ENCODE results near the gene CD48.

Gene CD48

DNA sequence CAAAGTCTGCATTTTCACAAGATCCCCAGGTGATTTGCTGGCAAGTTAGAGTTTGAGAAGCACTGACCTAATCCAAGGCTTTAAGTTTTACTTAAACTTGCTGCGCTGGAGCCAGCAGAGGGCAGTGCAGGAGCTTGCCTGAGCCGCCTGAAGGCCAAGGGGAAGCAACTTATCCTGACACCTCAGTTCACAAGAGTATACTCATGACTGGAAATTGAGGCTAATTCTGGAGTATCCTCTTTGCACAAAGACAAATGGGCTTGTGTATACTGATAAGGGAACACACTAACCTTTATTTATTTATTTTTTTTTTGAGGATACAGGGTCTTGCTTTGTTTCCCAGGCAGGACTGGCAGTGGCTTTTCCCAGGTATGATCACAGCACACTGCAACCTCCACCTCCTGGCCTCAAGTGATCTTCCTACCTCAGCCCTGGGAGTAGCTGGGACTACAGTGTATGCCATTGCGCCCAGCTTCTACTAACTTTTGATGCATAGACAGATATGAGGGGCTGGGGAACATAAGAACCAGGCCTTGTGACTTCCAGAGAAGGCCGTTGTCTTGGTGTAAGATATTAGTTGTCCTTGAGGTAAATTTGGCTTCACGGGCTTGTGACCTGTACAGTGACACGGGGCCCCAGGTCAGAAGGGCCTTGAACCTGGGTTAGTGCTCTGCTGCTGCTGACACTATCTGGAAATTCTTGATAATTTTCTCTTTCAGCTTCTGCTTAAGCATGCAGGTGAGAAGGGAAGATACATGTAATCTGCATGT, 35.8 kb downstream of the CD48 start:
- TF ChIP-seq, protein P1, sequence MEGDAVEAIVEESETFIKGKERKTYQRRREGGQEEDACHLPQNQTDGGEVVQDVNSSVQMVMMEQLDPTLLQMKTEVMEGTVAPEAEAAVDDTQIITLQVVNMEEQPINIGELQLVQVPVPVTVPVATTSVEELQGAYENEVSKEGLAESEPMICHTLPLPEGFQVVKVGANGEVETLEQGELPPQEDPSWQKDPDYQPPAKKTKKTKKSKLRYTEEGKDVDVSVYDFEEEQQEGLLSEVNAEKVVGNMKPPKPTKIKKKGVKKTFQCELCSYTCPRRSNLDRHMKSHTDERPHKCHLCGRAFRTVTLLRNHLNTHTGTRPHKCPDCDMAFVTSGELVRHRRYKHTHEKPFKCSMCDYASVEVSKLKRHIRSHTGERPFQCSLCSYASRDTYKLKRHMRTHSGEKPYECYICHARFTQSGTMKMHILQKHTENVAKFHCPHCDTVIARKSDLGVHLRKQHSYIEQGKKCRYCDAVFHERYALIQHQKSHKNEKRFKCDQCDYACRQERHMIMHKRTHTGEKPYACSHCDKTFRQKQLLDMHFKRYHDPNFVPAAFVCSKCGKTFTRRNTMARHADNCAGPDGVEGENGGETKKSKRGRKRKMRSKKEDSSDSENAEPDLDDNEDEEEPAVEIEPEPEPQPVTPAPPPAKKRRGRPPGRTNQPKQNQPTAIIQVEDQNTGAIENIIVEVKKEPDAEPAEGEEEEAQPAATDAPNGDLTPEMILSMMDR (IDR thresholded peaks at IDR 0.05; ENCODE audit: low read depth, low read length), result peak; percentile 77
- peak; percentile 27 for DNase-seq (ENCODE audit: extremely low read depth, low read depth)

DNA sequence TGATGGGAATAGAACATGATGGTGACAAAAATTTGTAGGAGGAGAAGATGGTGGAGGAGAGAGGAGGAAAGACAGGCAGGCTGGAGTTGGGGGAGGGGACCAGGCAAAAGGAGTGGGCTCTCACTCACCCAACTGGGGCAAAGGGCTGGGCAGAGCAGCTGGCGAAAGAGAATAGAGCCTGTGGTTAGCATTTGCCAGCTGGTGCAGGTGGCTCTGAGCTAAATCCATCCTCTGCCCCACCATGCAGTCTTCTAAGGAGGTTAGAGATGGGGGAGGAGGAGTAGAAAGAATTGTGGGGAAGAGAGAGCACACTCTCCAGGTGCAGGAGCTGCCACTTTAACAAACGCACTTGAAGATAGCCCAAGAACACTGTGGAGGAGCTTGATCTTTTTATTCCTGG, 37.2 kb downstream of the CD48 start:
- no peak for DNase-seq (ENCODE audit: extremely low read depth, low read depth)

DNA sequence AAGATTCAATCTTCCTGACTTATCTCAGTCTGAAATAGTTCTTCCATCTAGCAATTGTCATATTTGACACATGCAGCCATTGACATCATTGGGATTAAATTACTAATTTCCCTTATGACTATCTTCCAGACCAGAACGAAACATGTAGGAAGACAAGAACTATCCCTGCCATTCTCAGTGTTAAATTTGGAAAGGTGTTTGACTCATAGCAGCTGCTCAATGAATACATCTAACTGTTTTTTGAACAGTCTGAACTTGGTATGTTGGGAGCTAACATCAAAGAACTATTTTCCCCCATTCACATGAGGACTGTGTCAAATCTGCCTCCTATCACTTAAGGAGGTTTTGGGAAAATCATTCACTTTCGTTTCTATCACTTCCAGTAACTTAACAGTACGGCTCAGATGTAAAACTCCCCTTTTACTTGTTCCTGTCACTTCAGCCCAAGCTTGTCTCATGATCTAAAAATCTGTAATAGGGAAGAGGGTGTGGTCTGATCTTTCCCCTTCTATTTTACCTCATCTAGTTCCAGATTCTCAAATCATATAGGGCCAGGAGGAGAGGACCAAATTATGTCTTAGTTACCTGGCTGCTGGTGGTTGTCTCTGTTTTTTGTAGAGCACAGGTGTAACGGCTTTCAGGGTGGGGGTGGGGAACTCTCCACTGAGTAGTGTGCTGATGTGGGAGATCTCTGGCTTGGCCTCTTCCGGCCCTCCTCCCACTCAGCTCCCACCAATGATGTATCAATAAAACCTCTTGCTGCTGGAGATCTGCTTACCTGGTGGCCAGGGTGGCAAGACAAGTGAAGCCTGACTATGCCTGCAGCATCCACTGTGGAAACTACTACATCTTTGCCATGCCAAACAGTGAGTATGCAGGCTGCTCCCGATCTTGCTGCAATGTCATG, 38.6 kb downstream of the CD48 start:
- TF ChIP-seq, protein P1 (IDR thresholded peaks at IDR 0.05; ENCODE audit: low read depth, low read length), result no peak
- DNase-seq (ENCODE audit: extremely low read depth, low read depth), result no peak

More for the DNA sequence above, 37.2 kb downstream of the CD48 start:
- TF ChIP-seq, protein P1 (IDR thresholded peaks at IDR 0.05; ENCODE audit: low read depth, low read length), result no peak

DNA sequence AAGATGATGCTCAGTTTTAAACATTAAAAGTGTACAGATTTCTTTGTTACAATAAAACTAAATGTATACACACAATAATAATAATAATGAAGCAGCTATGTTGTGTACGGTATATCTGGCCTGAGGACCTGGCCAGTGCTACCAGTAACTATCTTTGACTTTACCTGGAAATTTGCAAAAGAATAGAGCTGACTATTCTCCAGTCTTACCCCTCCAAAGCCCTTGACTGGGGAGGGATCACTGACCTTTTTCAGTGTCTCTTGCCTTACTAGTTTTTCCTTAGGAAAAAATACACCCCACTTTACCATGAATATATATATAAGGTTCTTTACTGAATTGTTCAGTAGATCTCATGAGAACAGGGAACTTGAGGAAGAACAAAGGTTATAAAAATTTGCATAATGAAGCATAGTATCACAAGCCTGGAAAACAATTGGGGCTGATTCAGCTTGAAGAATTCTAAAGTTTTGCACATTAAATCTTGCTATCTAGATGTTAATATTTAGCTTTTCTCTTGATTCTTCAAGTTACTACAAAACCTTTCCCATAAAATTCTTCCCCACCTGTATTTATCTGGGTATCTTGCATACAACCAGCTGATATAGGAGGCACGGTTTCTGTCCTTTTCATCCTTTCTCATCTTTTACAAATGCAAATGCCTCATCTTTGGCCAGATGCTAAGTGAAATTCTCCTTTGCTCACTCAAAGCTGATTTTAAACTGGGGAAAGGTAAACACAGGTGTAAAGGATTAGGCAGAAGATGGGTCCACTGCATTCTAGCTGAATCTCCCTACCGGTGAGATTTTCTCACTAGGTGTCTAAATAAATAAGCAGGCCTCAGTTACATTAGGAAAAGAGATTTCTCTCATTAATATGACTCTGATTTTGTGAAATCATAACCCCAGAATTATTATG, 39.8 kb downstream of the CD48 start:
- TF ChIP-seq, protein P1 (IDR thresholded peaks at IDR 0.05; ENCODE audit: low read depth, low read length), result no peak
- no peak for DNase-seq (ENCODE audit: extremely low read depth, low read depth)

DNA sequence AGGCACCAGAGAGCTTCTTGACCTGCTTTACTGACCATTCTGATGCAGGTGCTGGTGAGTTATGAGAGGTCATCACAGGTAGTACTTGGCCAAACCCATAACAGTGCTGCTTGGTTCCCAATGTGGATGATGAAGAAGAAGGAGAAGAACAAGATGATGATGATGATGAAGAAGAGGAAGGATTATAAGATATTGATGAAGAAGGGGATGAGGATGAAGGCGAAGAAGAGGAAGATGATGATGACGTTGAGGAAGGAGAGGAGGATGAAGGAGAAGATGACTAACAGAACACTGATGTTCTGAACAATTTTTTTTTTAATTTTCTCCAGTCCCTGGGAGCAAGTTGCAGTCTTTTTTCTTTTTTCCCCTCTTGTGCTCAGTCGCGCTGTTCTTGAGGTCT, 40.9 kb downstream of the CD48 start:
- TF ChIP-seq, protein P1 (IDR thresholded peaks at IDR 0.05; ENCODE audit: low read depth, low read length), result no peak
- DNase-seq (ENCODE audit: extremely low read depth, low read depth), result no peak

DNA sequence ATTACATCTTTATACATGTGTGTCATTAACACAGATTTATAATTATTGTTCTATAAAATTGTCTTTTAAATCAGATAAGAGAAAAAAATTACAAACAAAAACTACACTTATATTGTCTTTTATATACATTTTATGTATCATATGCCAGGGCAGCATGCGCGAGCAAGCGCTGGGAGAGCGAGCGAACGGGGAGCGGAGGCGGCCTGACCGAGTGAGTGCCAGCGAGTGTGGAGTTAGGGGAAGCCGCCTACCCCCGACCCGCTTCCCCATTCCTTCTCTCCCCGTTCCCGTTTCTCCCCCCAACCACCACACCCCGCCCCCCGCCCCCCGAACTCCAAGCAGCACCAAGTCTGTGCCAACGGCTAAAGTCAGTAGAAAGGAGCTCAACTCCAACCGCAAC, 41.8 kb downstream of the CD48 start:
- TF ChIP-seq, protein P1 (IDR thresholded peaks at IDR 0.05; ENCODE audit: low read depth, low read length), result no peak
- DNase-seq (ENCODE audit: extremely low read depth, low read depth), result no peak
